H1 (cell line): ENCODE results near the gene WFIKKN1. TPM values are rescaled to one million over a fixed set of nuclear protein-coding genes. Genes with fewer than 3 reads are reported as not detected.

ENCODE experiments used
- CTCF ChIA-PET: fragments of 300-600 bp; sonication (Branson Sonifier 250); formaldehyde crosslinking; loops from one replicate; lab custom pipeline; 2021; ENCODE audit not compliant: partially characterized antibody; lab: Charles Lee
- POLR2A ChIA-PET: fragments of 300-600 bp; sonication (Branson Sonifier 250); formaldehyde crosslinking; loops from one replicate; lab custom pipeline; 2021; ENCODE audit warnings: inconsistent platforms; ENCODE audit not compliant: partially characterized antibody; lab: Charles Lee
- DNase-seq, 2 experiments: peaks; one replicate each; pipeline versions ENCODE4 v3.0.0 to v3.0.0-alpha.2; 2010 to 2022; ENCODE audit warnings: low spot score in 2 of 2, low read depth in 1 of 2, mixed read lengths in 1 of 2
- FAIRE-seq: peaks from 2 replicates; lab custom pipeline; 2011; peaks lifted over from hg19 to GRCh38; lab: Jason Lieb, UNC
- H2AFZ ChIP-seq: 2 replicates; pipeline ENCODE4 v1.8.1; 2012; ENCODE audit warnings: low read length, inconsistent platforms
- H2AK5ac ChIP-seq: 2 replicates; pipeline ENCODE4 v1.6.1; 2013; ENCODE audit warnings: low read depth, low read length
- H2BK120ac ChIP-seq: replicated peaks from 2 replicates; pipeline ENCODE3; 2013; ENCODE audit warnings: low read depth, low read length, inconsistent platforms
- H2BK12ac ChIP-seq: 2 replicates; pipeline ENCODE4 v1.6.1; 2013; ENCODE audit warnings: low read depth, low read length
- H2BK15ac ChIP-seq: 2 replicates; pipeline ENCODE4 v1.6.1; 2013; ENCODE audit warnings: low read length
- H2BK20ac ChIP-seq: 2 replicates; pipeline ENCODE4 v1.6.1; 2013; ENCODE audit warnings: low read length
- H2BK5ac ChIP-seq: 2 replicates; pipeline ENCODE4 v1.6.1; 2013; ENCODE audit warnings: low read depth, low read length
- H3K14ac ChIP-seq: 2 replicates; pipeline ENCODE4 v1.6.1; 2013; ENCODE audit warnings: inconsistent platforms; ENCODE audit not compliant: insufficient read length
- H3K18ac ChIP-seq: 2 replicates; pipeline ENCODE4 v1.6.1; 2013; ENCODE audit warnings: low read length; ENCODE audit errors: extremely low read depth
- H3K23ac ChIP-seq: 2 replicates; pipeline ENCODE4 v1.6.1; 2013; ENCODE audit warnings: inconsistent platforms; ENCODE audit not compliant: insufficient read length
- H3K23me2 ChIP-seq: 2 replicates; pipeline ENCODE4 v1.6.1; 2013; ENCODE audit warnings: low read depth, low read length
- H3K27ac ChIP-seq: 2 replicates; pipeline ENCODE4 v1.6.1; 2011; ENCODE audit warnings: low read depth, low read length, inconsistent platforms
- H3K27me3 ChIP-seq, 4 experiments: replicated peaks in 1 of 4; 1 replicate in 1 of 4; 2 replicates in 3 of 4; pipeline versions ENCODE4 v1.6.1 to v1.8.1; 2011 to 2013; ENCODE audit warnings: low read length in 3 of 4, mild to moderate bottlenecking in 3 of 4, inconsistent platforms in 2 of 4, mixed read lengths in 2 of 4, moderate library complexity in 1 of 4; ENCODE audit not compliant: control insufficient read depth in 3 of 4, insufficient read depth in 3 of 4; ENCODE audit errors: extremely low read depth in 1 of 4
- H3K36me3 ChIP-seq, 4 experiments: 2 replicates each; pipeline versions ENCODE4 v1.6.1 to v1.8.1; 2011 to 2013; ENCODE audit warnings: mild to moderate bottlenecking in 4 of 4, low read length in 3 of 4, moderate library complexity in 2 of 4, control low read depth in 1 of 4, inconsistent platforms in 1 of 4; ENCODE audit not compliant: insufficient read depth in 4 of 4, control insufficient read depth in 2 of 4
- H3K4ac ChIP-seq: replicated peaks from 2 replicates; pipeline ENCODE3; 2013; ENCODE audit warnings: low read length, low read depth, mixed read lengths, inconsistent platforms; ENCODE audit not compliant: insufficient read length
- H3K4me1 ChIP-seq, 4 experiments: replicated peaks in 1 of 4; 1 replicate in 1 of 4; 2 replicates in 3 of 4; pipeline versions ENCODE4 v1.6.1 to v1.8.1; 2011 to 2013; ENCODE audit warnings: low read length in 3 of 4, inconsistent platforms in 2 of 4, mixed read lengths in 1 of 4; ENCODE audit not compliant: insufficient read depth in 4 of 4, control insufficient read depth in 3 of 4
- H3K4me2 ChIP-seq, 2 experiments: 2 replicates each; pipeline versions ENCODE4 v1.6.1 to v1.8.1; 2011 to 2013; ENCODE audit warnings: low read depth in 2 of 2, low read length in 2 of 2, control low read depth in 1 of 2, inconsistent platforms in 1 of 2, mild to moderate bottlenecking in 1 of 2; ENCODE audit not compliant: insufficient read depth in 1 of 2
- H3K4me3 ChIP-seq, 4 experiments: fragments of 200-600, 300-600 bp in 1 of 4; sonication (generic), shearing (Covaris generic), sonication (Bioruptor Twin) in 1 of 4; 2 replicates each; pipeline versions ENCODE4 v1.5.1 to v1.8.1; 2011 to 2016; ENCODE audit warnings: low read length in 4 of 4, low read depth in 3 of 4, control low read depth in 2 of 4, inconsistent platforms in 2 of 4, mild to moderate bottlenecking in 2 of 4, mixed read lengths in 1 of 4, moderate library complexity in 1 of 4; ENCODE audit not compliant: insufficient read depth in 2 of 4; ENCODE audit errors: extremely low read depth in 1 of 4
- H3K56ac ChIP-seq: replicated peaks from 2 replicates; pipeline ENCODE3; 2013; ENCODE audit warnings: low read depth, mild to moderate bottlenecking, mixed read lengths, low read length, inconsistent platforms; ENCODE audit not compliant: insufficient read length
- H3K79me1 ChIP-seq: 2 replicates; pipeline ENCODE4 v1.6.1; 2013; ENCODE audit warnings: low read depth, low read length, control low read depth
- H3K79me2 ChIP-seq, 2 experiments: 2 replicates each; pipeline versions ENCODE4 v1.6.1 to v1.8.1; 2012 to 2013; ENCODE audit warnings: low read length in 2 of 2, mild to moderate bottlenecking in 2 of 2, inconsistent platforms in 1 of 2; ENCODE audit not compliant: insufficient read depth in 2 of 2, control insufficient read depth in 1 of 2
- H3K9ac ChIP-seq, 4 experiments: replicated peaks in 1 of 4; 1 replicate in 1 of 4; 2 replicates in 3 of 4; pipeline versions ENCODE4 v1.6.1 to v1.8.1; 2011 to 2013; ENCODE audit warnings: low read depth in 3 of 4, low read length in 3 of 4, control low read depth in 2 of 4, mild to moderate bottlenecking in 2 of 4, moderate library complexity in 2 of 4, inconsistent platforms in 1 of 4; ENCODE audit errors: extremely low read depth in 1 of 4
- H3K9me3 ChIP-seq, 2 experiments: 2 replicates each; pipeline versions ENCODE4 v1.6.1 to v1.8.1; 2012 to 2013; ENCODE audit warnings: mild to moderate bottlenecking in 2 of 2, moderate library complexity in 2 of 2, control low read depth in 1 of 2, inconsistent platforms in 1 of 2, low read depth in 1 of 2, low read length in 1 of 2, mixed read lengths in 1 of 2; ENCODE audit not compliant: insufficient read depth in 2 of 2
- H4K20me1 ChIP-seq, 2 experiments: replicated peaks in 1 of 2; 2 replicates each; pipeline versions ENCODE3 to v1.8.1; 2011 to 2013; ENCODE audit warnings: inconsistent platforms in 2 of 2, low read length in 2 of 2, mild to moderate bottlenecking in 1 of 2; ENCODE audit not compliant: insufficient read depth in 2 of 2, control insufficient read depth in 1 of 2
- H4K5ac ChIP-seq: 2 replicates; pipeline ENCODE4 v1.6.1; 2013; ENCODE audit warnings: low read length, low read depth, mixed read lengths, inconsistent platforms; ENCODE audit not compliant: insufficient read length
- H4K8ac ChIP-seq: 2 replicates; pipeline ENCODE4 v1.8.0; 2013; ENCODE audit warnings: mild to moderate bottlenecking, moderate library complexity, low read length, inconsistent platforms; ENCODE audit not compliant: insufficient read depth; ENCODE audit errors: extremely low read depth
- H4K91ac ChIP-seq: replicated peaks from 2 replicates; pipeline ENCODE3; 2013; ENCODE audit warnings: low read length, mixed read lengths, inconsistent platforms; ENCODE audit not compliant: insufficient read length
- ASH2L ChIP-seq: fragments of 200-600, 300-600 bp; sonication (generic); IDR thresholded peaks from one replicate; pipeline ENCODE4 v1.7.1; 2017; ENCODE audit warnings: low read length
- BRCA1 ChIP-seq: IDR thresholded peaks from 2 replicates; pipeline ENCODE4 v1.6.1; 2012; ENCODE audit warnings: low read depth, low read length, improper control_type of control experiment
- CBX5 ChIP-seq: fragments of 300-800, 300-1000 bp; sonication (generic); IDR thresholded peaks from 2 replicates; pipeline ENCODE4 v1.7.1; 2016; ENCODE audit warnings: antibody characterized with exemption, low read length, low read depth
- EGR1 ChIP-seq: IDR thresholded peaks from 2 replicates; pipeline ENCODE4 v1.6.1; 2011; ENCODE audit warnings: low read depth, low read length, borderline replicate concordance
- FOSL1 ChIP-seq: IDR thresholded peaks from 2 replicates; pipeline ENCODE4 v1.6.1; 2011; ENCODE audit warnings: mild to moderate bottlenecking, low read depth, low read length, moderate library complexity; ENCODE audit not compliant: insufficient read depth
- JUND ChIP-seq: IDR thresholded peaks from 2 replicates; pipeline ENCODE4 v1.6.1; 2011; ENCODE audit warnings: mild to moderate bottlenecking, improper control_type of control experiment, low read length
- SAP30 ChIP-seq: fragments of 300-600 bp; sonication (generic); IDR thresholded peaks from 2 replicates; pipeline ENCODE4 v1.7.1; 2012; ENCODE audit warnings: low read length, moderate library complexity, mild to moderate bottlenecking, inconsistent platforms; ENCODE audit not compliant: insufficient read depth, insufficient replicate concordance
- SIN3A ChIP-seq, 2 experiments: IDR thresholded peaks in 1 of 2; conservative IDR thresholded peaks in 1 of 2; 2 replicates each; pipeline ENCODE4 v1.6.1; 2011 to 2012; ENCODE audit warnings: low read length in 2 of 2, improper control_type of control experiment in 1 of 2, low read depth in 1 of 2, mild to moderate bottlenecking in 1 of 2
- TAF7 ChIP-seq: optimal IDR thresholded peaks from 2 replicates; pipeline ENCODE3; 2011; ENCODE audit warnings: low read depth, mild to moderate bottlenecking, inconsistent platforms, low read length, moderate library complexity, borderline replicate concordance
- TBP ChIP-seq: IDR thresholded peaks from 2 replicates; pipeline ENCODE4 v1.6.1; 2011; ENCODE audit warnings: low read depth, low read length, improper control_type of control experiment
- ZNF274 ChIP-seq: IDR thresholded peaks from 2 replicates; pipeline ENCODE4 v1.7.0; 2012; ENCODE audit warnings: low read length, borderline replicate concordance; ENCODE audit errors: extremely low read depth
- WGBS, 2 experiments: shearing (Covaris generic) in 1 of 2; methylation state at CpG; one replicate each; pipeline versions ENCODE4 v1.1.6 to v1.1.7; 2013 to 2015; ENCODE audit warnings: low lambda C conversion rate in 2 of 2, mixed read lengths in 2 of 2, inconsistent platforms in 1 of 2, low coverage in 1 of 2, missing lambda C conversion rate in 1 of 2; ENCODE audit not compliant: insufficient replicate concordance in 2 of 2, insufficient coverage in 1 of 2, insufficient read length in 1 of 2; ENCODE audit errors: extremely low coverage in 1 of 2, missing lambda C conversion rate in 1 of 2; 5-methylcytosine and 5-hydroxymethylcytosine counted together
- polyA plus RNA-seq, 7 experiments: library from polyadenylated mRNA; depleted of rRNA in 3 of 7; stranded (reverse) in 5 of 7; unstranded in 2 of 7; fragments of >200 nt in 5 of 7; fragments of 200-250 nt in 2 of 7; gene quantifications; 1 replicate in 5 of 7; 2 replicates in 1 of 7; 4 replicates in 1 of 7; pipeline versions ENCODE4 v1.2.1 to v1.2.3, GENCODE V29; 2011 to 2013; ENCODE audit warnings: missing spikeins in 2 of 7, mixed read lengths in 2 of 7
- total RNA-seq: library from RNA; stranded (reverse); fragmentation: NEBNext Ultra II Directional; extraction: Animal tissue kit (Norgen Biotek cat#: 25700); gene quantifications from 2 replicates; pipeline ENCODE4 v1.2.1, GENCODE V29; 2021

Gene WFIKKN1
- total and polyA plus RNA-seq, 2 of the 8 experiments (the other 6 are each of a cell fraction or from before 2014, with no cell fraction given) = 11.4 to 15.8 TPM

GRCh38 chr16:671353-672131 lies 40.8 kb downstream of the WFIKKN1 start:
- H3K4ac ChIP-seq = no peak overlapping the region
- no peak overlapping the region for H2BK15ac ChIP-seq
- ChIA-PET CTCF (interaction anchor here (1.3 to 12.0 kb wide), 3 partner anchors 12 to 89 kb away, joined by 5 to 75 read pairs (median 7); partner anchors contain the start of gene WDR24), POLR2A (interaction anchor here (0.8 to 17.4 kb wide), 6 partner anchors 6 to 38 kb away, joined by 3 to 214 read pairs (median 4); partner anchors contain the start of genes JMJD8, RHBDL1, RHOT2 and STUB1)
- no peak overlapping the region for H3K4me3 ChIP-seq
- peaks cover 13% of the 10 kb centered on the region for H3K79me1 ChIP-seq
- peaks cover 0 to 19% (median 17%) of the 10 kb centered on the region in 4 experiments; a peak in 6 of 7 replicates for H3K4me1 ChIP-seq
- H2BK12ac ChIP-seq = no peak overlapping the region
- H2AFZ ChIP-seq = no peak overlapping the region
- no peak overlapping the region for H4K91ac ChIP-seq
- no peak overlapping the region for H3K27ac ChIP-seq
- H3K4me2 ChIP-seq = no peak overlapping the region
- H3K79me2 ChIP-seq = peaks cover 0 to 13% of the 10 kb centered on the region in 2 experiments; a peak in 1 of 4 replicates
- no peak for FAIRE-seq
- no peak overlapping the region for H2AK5ac ChIP-seq
- H3K23me2 ChIP-seq = peaks cover 12% of the 10 kb centered on the region
- H4K5ac ChIP-seq = no peak overlapping the region
- H3K9ac ChIP-seq = no peak overlapping the region
- peaks cover 14 to 44% (median 33%) of the 10 kb centered on the region in 4 experiments for H3K36me3 ChIP-seq
- H3K9me3 ChIP-seq = no peaks in the 10 kb centered on the region
- H3K23ac ChIP-seq = no peak overlapping the region
- H2BK5ac ChIP-seq = no peak overlapping the region
- H3K27me3 ChIP-seq = peaks cover 0 to 2% (median 0%) of the 10 kb centered on the region in 4 experiments; a peak in 2 of 7 replicates
- H3K14ac ChIP-seq = no peak overlapping the region
- no peak overlapping the region for H4K8ac ChIP-seq
- H3K56ac ChIP-seq = no peak overlapping the region
- H2BK120ac ChIP-seq = no peak overlapping the region
- DNase-seq = no peak
- 94% methylated on average over 18 of the region's 40 CpGs; no CpG with 5 or more reads in 1 of the 2 experiments for WGBS, 2 experiments
- no peak overlapping the region for H3K18ac ChIP-seq
- H2BK20ac ChIP-seq = no peak overlapping the region
- peaks cover 5 to 27% of the 10 kb centered on the region in 2 experiments for H4K20me1 ChIP-seq
- no peak for TF ChIP-seq BRCA1
- no peak for TF ChIP-seq SIN3A (conservative IDR thresholded peaks at IDR 0.05 in 1 of 2, IDR thresholded peaks at IDR 0.05 in 1 of 2; ENCODE audit: low read depth in 1 of 2, low read length in 2 of 2)
- no peak for TF ChIP-seq TBP
- TF ChIP-seq ZNF274 = no peak
- no peak for TF ChIP-seq TAF7
- TF ChIP-seq ASH2L = no peak
- TF ChIP-seq SAP30 = no peak
- no peak for TF ChIP-seq EGR1
- TF ChIP-seq JUND = no peak
- no peak for TF ChIP-seq CBX5
- no peak for TF ChIP-seq FOSL1
